PC-3 (cell line): ENCODE data around the gene RCSD1.

Experiments used
- EZH2 ChIP-seq: fragments of 300-600 bp; sonication (generic); IDR thresholded peaks from one replicate; pipeline ENCODE4 v1.6.1; 2017; ENCODE audit warnings: antibody characterized with exemption, mild to moderate bottlenecking, low read length; ENCODE audit not compliant: unreplicated experiment
- TF ChIP-seq, protein P1 (sequence below): fragments of 300-600 bp; sonication (generic); conservative IDR thresholded peaks from 2 replicates; pipeline ENCODE4 v1.5.1; 2017; ENCODE audit warnings: antibody characterized with exemption, low read depth, mild to moderate bottlenecking, low read length

DNA sequence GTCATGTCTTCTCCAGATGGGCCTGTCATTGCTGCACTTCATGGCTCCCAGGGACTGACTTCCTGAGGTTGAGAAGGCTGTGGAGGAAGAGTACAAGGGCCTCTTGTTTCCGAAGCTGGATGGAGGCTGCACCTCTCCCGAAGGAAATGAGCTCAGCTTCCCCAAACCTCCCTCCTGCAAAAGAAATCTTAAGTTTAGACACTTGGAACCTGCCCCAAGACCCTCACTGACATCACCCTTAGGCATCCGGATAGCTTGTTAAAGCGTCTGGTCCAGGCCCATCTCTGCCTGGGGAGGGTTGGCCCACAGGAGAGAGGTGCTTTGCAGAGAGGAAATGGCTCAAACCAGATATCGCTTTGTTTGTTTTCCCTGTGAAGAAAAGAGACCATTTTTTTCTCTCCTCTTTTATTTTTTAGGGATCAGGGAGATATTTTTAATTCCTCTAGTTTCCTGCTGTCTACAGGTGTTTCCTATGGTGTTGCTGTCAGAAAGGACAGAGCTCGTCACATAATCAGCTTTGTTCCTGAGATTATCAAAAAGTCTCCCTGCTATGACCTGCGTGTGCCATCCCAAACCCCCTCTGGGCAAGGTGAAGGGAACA, 25.0 kb downstream of the RCSD1 start:
- TF ChIP-seq, protein P1, sequence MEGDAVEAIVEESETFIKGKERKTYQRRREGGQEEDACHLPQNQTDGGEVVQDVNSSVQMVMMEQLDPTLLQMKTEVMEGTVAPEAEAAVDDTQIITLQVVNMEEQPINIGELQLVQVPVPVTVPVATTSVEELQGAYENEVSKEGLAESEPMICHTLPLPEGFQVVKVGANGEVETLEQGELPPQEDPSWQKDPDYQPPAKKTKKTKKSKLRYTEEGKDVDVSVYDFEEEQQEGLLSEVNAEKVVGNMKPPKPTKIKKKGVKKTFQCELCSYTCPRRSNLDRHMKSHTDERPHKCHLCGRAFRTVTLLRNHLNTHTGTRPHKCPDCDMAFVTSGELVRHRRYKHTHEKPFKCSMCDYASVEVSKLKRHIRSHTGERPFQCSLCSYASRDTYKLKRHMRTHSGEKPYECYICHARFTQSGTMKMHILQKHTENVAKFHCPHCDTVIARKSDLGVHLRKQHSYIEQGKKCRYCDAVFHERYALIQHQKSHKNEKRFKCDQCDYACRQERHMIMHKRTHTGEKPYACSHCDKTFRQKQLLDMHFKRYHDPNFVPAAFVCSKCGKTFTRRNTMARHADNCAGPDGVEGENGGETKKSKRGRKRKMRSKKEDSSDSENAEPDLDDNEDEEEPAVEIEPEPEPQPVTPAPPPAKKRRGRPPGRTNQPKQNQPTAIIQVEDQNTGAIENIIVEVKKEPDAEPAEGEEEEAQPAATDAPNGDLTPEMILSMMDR: no peak
- TF ChIP-seq EZH2: no peak
